HL-60 (cell line): ENCODE data around the gene MYF5.

Source experiments
- DNase-seq, 2 experiments: peaks; one replicate each; pipeline ENCODE4 v3.0.0-alpha.2; 2010 to 2020; ENCODE audit warnings: low read depth in 1 of 2, low spot score in 1 of 2
- H3K27ac ChIP-seq: fragments of 250-450 bp; sonication (Bioruptor Pico); replicated peaks from 2 replicates; pipeline ENCODE4 v1.5.1; 2020; ENCODE audit warnings: mild to moderate bottlenecking, moderate library complexity
- H3K27me3 ChIP-seq: fragments of 250-450 bp; sonication (Bioruptor Pico); 2 replicates; pipeline ENCODE4 v1.5.1; 2021; ENCODE audit warnings: mild to moderate bottlenecking, moderate library complexity; ENCODE audit not compliant: insufficient read depth, poor library complexity, severe bottlenecking
- H3K4me3 ChIP-seq: replicated peaks from 2 replicates; pipeline ENCODE4 v1.5.1; 2011; ENCODE audit warnings: mild to moderate bottlenecking, control low read depth, low read length; ENCODE audit not compliant: insufficient read depth
- CTCF ChIP-seq: IDR thresholded peaks from one replicate; pipeline ENCODE4 v1.5.1; 2011; ENCODE audit warnings: low read length, control low read depth, inconsistent platforms; ENCODE audit not compliant: insufficient read depth
- GABPA ChIP-seq: IDR thresholded peaks from 2 replicates; pipeline ENCODE4 v1.6.1; 2012; ENCODE audit warnings: low read depth
- POLR2AphosphoS5 ChIP-seq: IDR thresholded peaks from 2 replicates; pipeline ENCODE4 v1.6.1; 2012; ENCODE audit warnings: low read depth
- REST ChIP-seq: IDR thresholded peaks from 2 replicates; pipeline ENCODE4 v1.6.1; 2012; ENCODE audit warnings: low read depth; ENCODE audit not compliant: insufficient replicate concordance
- SPI1 ChIP-seq: IDR thresholded peaks from 2 replicates; pipeline ENCODE4 v1.6.1; 2012; ENCODE audit warnings: low read depth, mild to moderate bottlenecking, borderline replicate concordance

The MYF5 gene

DNA sequence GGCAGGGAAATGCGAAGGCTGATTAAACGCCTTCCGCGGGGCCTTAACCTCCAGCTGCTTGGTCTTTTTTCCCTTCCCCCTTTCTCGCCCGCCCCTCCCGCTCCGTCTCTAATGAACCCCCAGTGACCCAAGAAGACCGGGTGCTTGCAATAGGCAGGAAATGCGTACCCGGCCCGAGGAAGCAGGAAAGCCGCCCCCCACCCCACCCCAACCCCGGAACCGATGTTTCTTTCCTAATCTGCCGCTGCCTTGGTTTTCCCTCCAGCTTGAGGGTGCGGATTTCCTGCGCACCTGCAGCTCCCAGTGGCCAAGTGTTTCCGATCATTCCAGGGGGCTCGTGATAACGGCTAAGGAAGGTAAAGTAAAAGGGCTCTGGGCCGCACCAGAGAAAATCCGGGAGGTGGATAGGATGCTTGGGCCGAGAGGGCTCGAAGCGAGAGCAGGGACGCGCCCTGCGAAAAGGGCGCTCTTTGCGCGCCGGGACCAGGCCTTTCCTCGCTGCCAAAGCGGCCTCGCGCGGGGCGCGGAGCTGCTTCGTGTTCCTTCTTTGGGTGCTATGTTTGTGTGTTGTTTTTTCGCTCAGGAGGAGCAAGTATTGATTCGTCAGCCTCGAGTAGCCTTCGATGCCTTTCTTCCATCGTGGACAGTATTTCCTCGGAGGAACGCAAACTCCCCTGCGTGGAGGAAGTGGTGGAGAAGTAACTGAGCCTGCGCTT is 8.3 kb upstream of the MYF5 start:
- Histone ChIP-seq H3K4me3 (peak overlapping the region; percentile 11), H3K27ac (no peak overlapping the region), H3K27me3 (peaks cover 51% of the 10 kb centered on the region)
- TF ChIP-seq POLR2AphosphoS5: no peak
- TF ChIP-seq GABPA: no peak
- TF ChIP-seq REST: no peak
- no peak for DNase-seq

DNA sequence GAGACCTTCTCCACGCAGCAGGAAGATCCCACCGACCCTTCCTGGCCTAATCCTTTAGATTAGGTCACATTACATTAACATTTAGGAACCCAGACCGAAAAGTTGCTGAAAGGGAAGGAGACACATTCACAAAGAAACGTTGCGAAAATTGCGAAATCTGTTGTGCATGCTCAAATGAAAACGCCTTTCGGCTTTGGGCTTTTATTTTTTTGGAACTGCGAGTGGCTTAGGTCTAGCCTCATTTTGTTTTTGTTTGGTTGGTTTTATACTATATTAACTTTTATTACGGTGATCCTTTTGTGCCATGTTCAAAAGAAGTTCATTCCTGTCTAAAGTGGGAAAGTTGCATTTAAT is 7.8 kb upstream of the MYF5 start:
- no peak overlapping the region for H3K27ac ChIP-seq
- DNase-seq: peak in 1 of 2 experiments; percentile 8
- TF ChIP-seq GABPA (no peak), POLR2AphosphoS5 (no peak), SPI1 (no peak), REST (no peak), CTCF (no peak)
- H3K27me3 ChIP-seq: peaks cover 55% of the 10 kb centered on the region
- H3K4me3 ChIP-seq: peak overlapping the region; percentile 11

DNA sequence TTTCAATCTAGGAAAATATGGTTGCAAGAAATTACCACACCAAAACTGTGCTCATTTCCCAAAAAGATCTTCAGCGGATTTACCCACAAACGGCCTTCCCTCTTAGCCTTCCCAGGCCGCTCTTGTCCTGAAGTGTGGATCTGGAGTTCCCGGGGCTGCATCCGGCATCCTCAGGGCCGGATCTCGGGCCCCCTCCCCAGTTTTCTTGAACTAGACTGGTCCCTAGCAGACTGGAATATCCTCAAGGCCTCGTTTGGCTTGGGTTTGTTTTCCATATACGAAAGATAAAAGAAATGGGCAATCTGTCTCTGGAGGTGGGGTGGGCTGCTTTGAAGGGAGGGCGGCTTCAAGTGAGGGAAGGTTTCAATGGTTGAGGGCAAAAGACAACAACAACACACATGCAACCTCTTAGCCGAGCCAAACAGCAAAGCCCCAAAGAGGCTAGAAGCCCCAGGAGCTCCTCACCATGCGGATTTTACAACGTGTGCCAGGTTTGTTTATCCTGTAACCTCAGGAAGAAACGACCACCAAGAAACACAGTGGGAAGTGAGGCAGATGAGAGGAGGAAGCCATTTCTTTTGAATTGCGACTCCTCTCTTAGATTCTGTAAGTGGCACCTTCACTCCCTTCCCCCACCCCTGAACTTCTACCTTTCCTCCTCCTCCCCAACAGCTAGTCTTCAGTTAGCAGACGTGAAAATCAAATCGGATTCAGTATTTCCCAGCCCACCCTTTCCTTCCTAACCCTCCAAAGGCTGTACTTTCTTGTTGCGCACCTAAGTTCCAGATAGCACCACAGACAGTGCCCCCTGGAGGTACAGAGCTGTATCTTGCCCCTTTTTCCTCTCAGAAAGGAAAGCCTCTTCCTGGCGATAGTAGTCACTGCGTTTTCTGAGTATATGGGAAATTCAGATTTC is 6.6 kb upstream of the MYF5 start:
- no peak overlapping the region for H3K27ac ChIP-seq
- DNase-seq: no peak
- TF ChIP-seq SPI1: no peak
- peak; percentile 46 for TF ChIP-seq CTCF
- TF ChIP-seq GABPA: no peak
- no peak overlapping the region for H3K4me3 ChIP-seq
- H3K27me3 ChIP-seq: peaks cover 61% of the 10 kb centered on the region

- peaks cover 67% of the 10 kb centered on the region for H3K27me3 ChIP-seq
- no peak overlapping the region for H3K4me3 ChIP-seq
- TF ChIP-seq CTCF (no peak), POLR2AphosphoS5 (no peak), SPI1 (no peak), REST (no peak), GABPA (no peak)
- H3K27ac ChIP-seq: no peak overlapping the region
- no peak for DNase-seq
Measured at GRCh38 chr12:80710727-80711449, 5.8 kb upstream of the MYF5 start.
